Keratinocyte (primary cell): ENCODE data around the gene EMX2. TPM values are rescaled to one million over a fixed set of nuclear protein-coding genes. Genes with fewer than 3 reads are reported as not detected.

Experiments used
- DNase-seq: peaks from one replicate; pipeline ENCODE4 v3.0.0-alpha.2; 2011; ENCODE audit warnings: low read depth, missing footprints, low spot score
- FAIRE-seq: peaks from 2 replicates; lab custom pipeline; 2011; peaks lifted over from hg19 to GRCh38; lab: Jason Lieb, UNC
- H2AFZ ChIP-seq: 2 replicates; pipeline ENCODE4 v1.6.0; 2012; ENCODE audit warnings: low read length, control low read depth, inconsistent platforms; ENCODE audit not compliant: control insufficient read depth
- H3K27ac ChIP-seq: 2 replicates; pipeline ENCODE4 v1.5.1; 2011; ENCODE audit warnings: low read length; ENCODE audit not compliant: control insufficient read depth, insufficient read depth
- H3K27me3 ChIP-seq: 3 replicates; pipeline ENCODE4 v1.6.0; 2011; ENCODE audit warnings: low read length; ENCODE audit not compliant: control insufficient read depth, insufficient read depth; ENCODE audit errors: extremely low read depth
- H3K36me3 ChIP-seq, 2 experiments: 2 replicates in 1 of 2; 3 replicates in 1 of 2; pipeline ENCODE4 v1.5.1; 2011; ENCODE audit warnings: low read length in 2 of 2, mild to moderate bottlenecking in 1 of 2; ENCODE audit not compliant: control insufficient read depth in 2 of 2, insufficient read depth in 2 of 2; ENCODE audit errors: extremely low read depth in 1 of 2
- H3K4me1 ChIP-seq: 3 replicates; pipeline ENCODE4 v1.5.1; 2011; ENCODE audit warnings: low read length; ENCODE audit not compliant: control insufficient read depth, insufficient read depth; ENCODE audit errors: extremely low read depth
- H3K4me2 ChIP-seq: 3 replicates; pipeline ENCODE4 v1.6.0; 2011; ENCODE audit warnings: low read depth, low read length; ENCODE audit not compliant: control insufficient read depth, insufficient read depth; ENCODE audit errors: extremely low read depth
- H3K4me3 ChIP-seq, 3 experiments: fragments of 200-600 bp in 1 of 3; sonication (generic) in 1 of 3; 2 replicates in 2 of 3; 3 replicates in 1 of 3; pipeline ENCODE4 v1.5.1; 2011 to 2016; ENCODE audit warnings: low read length in 3 of 3, mild to moderate bottlenecking in 3 of 3, control low read depth in 2 of 3, inconsistent platforms in 1 of 3, low read depth in 1 of 3, mixed read lengths in 1 of 3, mixed run types in 1 of 3, moderate library complexity in 1 of 3; ENCODE audit not compliant: control insufficient read depth in 2 of 3, insufficient read depth in 2 of 3; ENCODE audit errors: extremely low read depth in 1 of 3
- H3K79me2 ChIP-seq: 2 replicates; pipeline ENCODE4 v1.6.0; 2012; ENCODE audit warnings: low read length; ENCODE audit not compliant: control insufficient read depth, insufficient read depth
- H3K9ac ChIP-seq: 3 replicates; pipeline ENCODE4 v1.6.0; 2011; ENCODE audit warnings: low read length; ENCODE audit not compliant: control insufficient read depth, insufficient read depth; ENCODE audit errors: extremely low read depth
- H3K9me1 ChIP-seq: 3 replicates; pipeline ENCODE4 v1.6.0; 2011; ENCODE audit warnings: low read length; ENCODE audit not compliant: control insufficient read depth, insufficient read depth; ENCODE audit errors: extremely low read depth
- H3K9me3 ChIP-seq: 2 replicates; pipeline ENCODE4 v1.5.1; 2012; ENCODE audit warnings: low read depth, low read length; ENCODE audit not compliant: control insufficient read depth
- H4K20me1 ChIP-seq: 3 replicates; pipeline ENCODE4 v1.6.0; 2011; ENCODE audit warnings: low read length; ENCODE audit not compliant: control insufficient read depth, insufficient read depth; ENCODE audit errors: extremely low read depth
- EZH2 ChIP-seq: IDR thresholded peaks from one replicate; pipeline ENCODE4 v1.6.1; 2012; ENCODE audit warnings: inconsistent platforms, mild to moderate bottlenecking, low read length, moderate library complexity
- dilution Hi-C: fragments of 300-500 bp; cut with MboI; formaldehyde crosslinking; loops from one replicate; pipeline ENCODE4 v1.7.0; 2020; ENCODE audit warnings: low sequenced_read_pairs; ENCODE audit not compliant: extremely low pct_ligation_motif_present
- polyA plus RNA-seq, 5 experiments: library from polyadenylated mRNA; depleted of rRNA in 3 of 5; stranded (reverse) in 3 of 5; stranded (forward) in 1 of 5; unstranded in 1 of 5; fragments of >200 nt; gene quantifications; 1 replicate in 1 of 5; 2 replicates in 3 of 5; 3 replicates in 1 of 5; pipeline versions ENCODE4 v1.2.1 to v1.2.3, GENCODE V29; 2011 to 2012; ENCODE audit warnings: missing spikeins in 2 of 5, low read depth in 1 of 5, low replicate concordance in 1 of 5
- TF ChIP-seq, protein P1 (sequence below), 3 experiments: IDR thresholded peaks in 1 of 3; conservative IDR thresholded peaks in 1 of 3; optimal IDR thresholded peaks in 1 of 3; 2 replicates in 2 of 3; 3 replicates in 1 of 3; pipeline versions ENCODE3 to v1.5.1; 2011; ENCODE audit warnings: low read length in 3 of 3, mild to moderate bottlenecking in 3 of 3, moderate library complexity in 2 of 3, control low read depth in 1 of 3, inconsistent platforms in 1 of 3; ENCODE audit not compliant: insufficient read depth in 2 of 3; ENCODE audit errors: extremely low read depth in 1 of 3

Gene EMX2
- polyA plus RNA-seq, 1 donor (not counting 4 experiments of a cell fraction or from before 2014, with no cell fraction given), result 2.8 TPM

- dilution Hi-C loops, result no loop called here
- Histone ChIP-seq H4K20me1 (no peaks in the 10 kb centered on the region), H2AFZ (no peak overlapping the region), H3K4me2 (no peak overlapping the region), H3K4me3 (no peak overlapping the region), H3K36me3 (no peaks in the 10 kb centered on the region), H3K9me1 (no peaks in the 10 kb centered on the region), H3K4me1 (no peaks in the 10 kb centered on the region), H3K9me3 (no peaks in the 10 kb centered on the region), H3K27me3 (peaks cover 23% of the 10 kb centered on the region), H3K27ac (no peak overlapping the region), H3K79me2 (no peaks in the 10 kb centered on the region), H3K9ac (no peak overlapping the region)
- TF ChIP-seq EZH2, result no peak
- TF ChIP-seq, protein P1, sequence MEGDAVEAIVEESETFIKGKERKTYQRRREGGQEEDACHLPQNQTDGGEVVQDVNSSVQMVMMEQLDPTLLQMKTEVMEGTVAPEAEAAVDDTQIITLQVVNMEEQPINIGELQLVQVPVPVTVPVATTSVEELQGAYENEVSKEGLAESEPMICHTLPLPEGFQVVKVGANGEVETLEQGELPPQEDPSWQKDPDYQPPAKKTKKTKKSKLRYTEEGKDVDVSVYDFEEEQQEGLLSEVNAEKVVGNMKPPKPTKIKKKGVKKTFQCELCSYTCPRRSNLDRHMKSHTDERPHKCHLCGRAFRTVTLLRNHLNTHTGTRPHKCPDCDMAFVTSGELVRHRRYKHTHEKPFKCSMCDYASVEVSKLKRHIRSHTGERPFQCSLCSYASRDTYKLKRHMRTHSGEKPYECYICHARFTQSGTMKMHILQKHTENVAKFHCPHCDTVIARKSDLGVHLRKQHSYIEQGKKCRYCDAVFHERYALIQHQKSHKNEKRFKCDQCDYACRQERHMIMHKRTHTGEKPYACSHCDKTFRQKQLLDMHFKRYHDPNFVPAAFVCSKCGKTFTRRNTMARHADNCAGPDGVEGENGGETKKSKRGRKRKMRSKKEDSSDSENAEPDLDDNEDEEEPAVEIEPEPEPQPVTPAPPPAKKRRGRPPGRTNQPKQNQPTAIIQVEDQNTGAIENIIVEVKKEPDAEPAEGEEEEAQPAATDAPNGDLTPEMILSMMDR (optimal IDR thresholded peaks at IDR 0.05 in 1 of 3, IDR thresholded peaks at IDR 0.05 in 1 of 3, conservative IDR thresholded peaks at IDR 0.05 in 1 of 3; ENCODE audit: extremely low read depth in 1 of 3, insufficient read depth in 2 of 3, low read length in 3 of 3), result no peak
- DNase-seq (no peak), FAIRE-seq (no peak)
These were observed 27.3 kb downstream of the EMX2 start for GRCh38 chr10:117569610-117570390.

DNA sequence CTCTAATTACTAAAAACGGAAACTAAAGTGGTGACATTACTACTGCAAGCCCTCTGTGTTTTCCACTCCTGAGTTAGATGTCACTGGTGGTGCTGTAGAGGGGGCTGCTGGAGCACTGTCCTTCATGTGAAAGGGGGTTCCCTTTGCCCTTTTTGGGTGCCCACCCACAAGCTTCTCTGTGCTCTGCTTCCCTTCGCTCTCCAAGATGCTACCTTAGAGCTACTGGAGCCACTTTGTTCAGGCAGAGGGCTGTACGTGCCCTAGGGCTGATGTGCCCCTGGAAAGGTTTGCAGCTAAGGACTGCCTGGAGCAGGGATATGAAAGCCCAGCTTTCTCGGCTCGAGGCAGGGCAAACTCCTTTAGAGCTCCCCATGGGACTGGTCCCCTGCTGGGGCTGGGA, 28.3 kb downstream of the EMX2 start:
- no peak for DNase-seq

More for the DNA sequence above, 28.3 kb downstream of the EMX2 start:
- no peaks in the 10 kb centered on the region for H3K4me1 ChIP-seq
- no peak overlapping the region for H3K4me3 ChIP-seq
- H4K20me1 ChIP-seq, result no peaks in the 10 kb centered on the region
- no peaks in the 10 kb centered on the region for H3K9me1 ChIP-seq
- H3K36me3 ChIP-seq, result no peaks in the 10 kb centered on the region
- no peak overlapping the region for H3K9ac ChIP-seq
- H3K9me3 ChIP-seq, result no peaks in the 10 kb centered on the region
- dilution Hi-C loops, result no loop called here
- FAIRE-seq, result no peak
- no peak overlapping the region for H3K27ac ChIP-seq
- H3K79me2 ChIP-seq, result no peaks in the 10 kb centered on the region
- no peak overlapping the region for H3K4me2 ChIP-seq
- TF ChIP-seq, protein P1 (optimal IDR thresholded peaks at IDR 0.05 in 1 of 3, IDR thresholded peaks at IDR 0.05 in 1 of 3, conservative IDR thresholded peaks at IDR 0.05 in 1 of 3; ENCODE audit: extremely low read depth in 1 of 3, insufficient read depth in 2 of 3, low read length in 3 of 3), result no peak
- no peak for TF ChIP-seq EZH2
- no peak overlapping the region for H2AFZ ChIP-seq
- H3K27me3 ChIP-seq, result peaks cover 28% of the 10 kb centered on the region
